SJSA1 (cell line): ENCODE measurements around the gene KCNJ14. TPM values are rescaled to one million over a fixed set of nuclear protein-coding genes. Genes with fewer than 3 reads are reported as not detected.

ENCODE experiments used
- total RNA-seq: library from RNA; depleted of rRNA; stranded (reverse); fragments of >200 nt; shearing (Covaris generic); gene quantifications from 2 replicates; pipeline ENCODE4 v1.2.3, GENCODE V29; 2014; rRNA removed

Gene KCNJ14
- total RNA-seq, 1 experiment from 2014 or later = 0.55 TPM

Other genes starting within 250 kb of the KCNJ14 start
- gene CARD8, start 199.7 kb upstream of the KCNJ14 start, total RNA-seq = 24.6 and 25.5 TPM in 2 replicates
- gene ZNF114, start 185.5 kb upstream of the KCNJ14 start, total RNA-seq = 0.16 TPM in 1 of 2 replicates, not detected in the other
- gene EMP3, start 130.0 kb upstream of the KCNJ14 start, total RNA-seq = 43.8 and 62.2 TPM in 2 replicates
- 0.38 and 3.2 TPM in 2 replicates for gene TMEM143, start 91.6 kb upstream of the KCNJ14 start, total RNA-seq
- gene SYNGR4, start 91.2 kb upstream of the KCNJ14 start, total RNA-seq = not detected in 2 replicates
- gene KDELR1, start 64.0 kb upstream of the KCNJ14 start, total RNA-seq = 58.0 and 99.3 TPM in 2 replicates
- 0.05 TPM in 1 of 2 replicates, not detected in the other for gene GRIN2D, start 61.9 kb upstream of the KCNJ14 start, total RNA-seq
- gene GRWD1, start 9.6 kb upstream of the KCNJ14 start, total RNA-seq = 50.5 and 73.1 TPM in 2 replicates
- 49.0 and 54.6 TPM in 2 replicates for gene CYTH2, start 13.8 kb downstream of the KCNJ14 start, total RNA-seq
- gene LMTK3, start 56.3 kb downstream of the KCNJ14 start, total RNA-seq = not detected in 2 replicates
- gene SULT2B1, start 96.6 kb downstream of the KCNJ14 start, total RNA-seq = 0.37 and 1.1 TPM in 2 replicates
- gene SPACA4, start 151.2 kb downstream of the KCNJ14 start, total RNA-seq = not detected in 2 replicates
- 0.11 TPM in 1 of 2 replicates, not detected in the other for gene FAM83E, start 159.5 kb downstream of the KCNJ14 start, total RNA-seq
- 1,668 and 2,023 TPM in 2 replicates for gene RPL18, start 163.6 kb downstream of the KCNJ14 start, total RNA-seq
- 7.1 and 8.8 TPM in 2 replicates for gene SPHK2, start 163.9 kb downstream of the KCNJ14 start, total RNA-seq
- gene DBP, start 181.8 kb downstream of the KCNJ14 start, total RNA-seq = 2.2 and 2.7 TPM in 2 replicates
- not detected in 2 replicates for gene CA11, start 190.6 kb downstream of the KCNJ14 start, total RNA-seq
- gene NTN5, start 217.4 kb downstream of the KCNJ14 start, total RNA-seq = not detected in 2 replicates
- gene FUT2, start 240.4 kb downstream of the KCNJ14 start, total RNA-seq = not detected in 2 replicates